Left renal pelvis (tissue), 4 donors: ENCODE data around the gene OXTR. TPM values are rescaled to one million over a fixed set of nuclear protein-coding genes. Genes with fewer than 3 reads are reported as not detected.

Source experiments
- DNase-seq, 4 donors: peaks; one replicate each; pipeline ENCODE4 v3.0.0-alpha.2; 2013; ENCODE audit warnings: low read depth in 4 of 4, low spot score in 3 of 4
- polyA plus RNA-seq, 4 donors: library from polyadenylated mRNA; unstranded; fragments of 120-200 nt; gene quantifications; one replicate each; pipeline ENCODE4 v1.2.1, GENCODE V29; 2013; ENCODE audit not compliant: insufficient read length in 4 of 4

Gene OXTR
- polyA plus RNA-seq, result 1 to 10 TPM in 1 of 4 donors, under 1 TPM in 3; 0.86 to 1.7 (median 0.94) TPM

DNA sequence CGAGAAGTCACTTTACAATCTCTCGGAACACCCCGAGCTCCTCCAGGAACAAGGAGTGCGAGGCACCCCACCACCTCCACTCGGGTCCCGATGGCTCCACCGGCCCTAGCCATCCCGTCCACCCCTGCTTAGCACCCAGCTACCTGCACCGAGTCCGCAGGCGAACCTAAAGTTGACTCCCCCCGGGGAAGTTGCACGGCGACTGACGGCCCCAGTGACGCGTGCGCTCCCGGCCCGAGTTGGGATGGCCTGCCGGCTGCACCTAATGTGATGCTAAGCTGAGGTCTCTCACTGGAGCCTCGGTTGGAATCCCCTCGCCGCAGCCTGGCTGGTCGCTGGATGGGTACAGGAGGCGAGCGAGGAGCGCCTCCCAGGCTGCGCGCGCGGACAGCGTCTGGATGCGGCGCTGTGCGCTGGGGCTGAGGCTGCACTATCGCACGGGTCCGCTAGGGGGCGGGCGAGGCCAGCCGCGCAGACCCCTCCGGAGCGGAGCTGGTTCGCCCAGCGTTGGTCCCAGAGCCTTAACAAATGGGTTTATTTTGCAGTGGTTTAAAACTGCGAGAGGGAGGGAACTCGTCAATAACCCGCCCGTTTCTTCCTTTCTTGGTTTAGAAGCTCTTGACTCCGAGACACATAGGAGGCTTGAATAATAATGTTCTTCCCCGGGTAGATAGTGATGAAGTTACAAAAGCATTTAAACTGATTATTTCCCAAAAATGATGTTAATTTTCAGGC lies at the start of gene OXTR:
Gene OXTR, minus strand, starts transcription at position 526 of the 735 bp plus-strand sequence. CDS start 1,426 bp downstream, outside the sequence.
- DNase-seq, result no peak

DNA sequence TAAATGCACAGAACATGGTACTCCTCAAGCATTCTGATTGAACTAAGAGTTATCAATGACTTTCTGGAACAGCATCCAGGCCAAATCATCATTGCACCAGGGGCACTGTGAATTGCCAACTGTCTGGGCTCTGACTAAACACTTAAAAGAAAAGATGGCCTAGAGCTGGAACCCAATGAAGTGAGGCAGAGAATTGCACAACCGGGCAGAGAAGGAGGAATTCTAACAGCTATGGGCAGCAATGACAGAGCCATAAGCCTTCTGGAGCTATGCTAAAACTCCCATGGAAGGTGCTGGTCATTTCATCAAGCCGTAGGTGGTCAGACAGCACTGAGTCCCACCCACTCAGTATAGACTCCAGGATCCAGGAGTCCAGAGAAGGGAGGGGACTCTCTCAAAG lies 48.1 kb upstream of the OXTR start:
- DNase-seq, result no peak

DNA sequence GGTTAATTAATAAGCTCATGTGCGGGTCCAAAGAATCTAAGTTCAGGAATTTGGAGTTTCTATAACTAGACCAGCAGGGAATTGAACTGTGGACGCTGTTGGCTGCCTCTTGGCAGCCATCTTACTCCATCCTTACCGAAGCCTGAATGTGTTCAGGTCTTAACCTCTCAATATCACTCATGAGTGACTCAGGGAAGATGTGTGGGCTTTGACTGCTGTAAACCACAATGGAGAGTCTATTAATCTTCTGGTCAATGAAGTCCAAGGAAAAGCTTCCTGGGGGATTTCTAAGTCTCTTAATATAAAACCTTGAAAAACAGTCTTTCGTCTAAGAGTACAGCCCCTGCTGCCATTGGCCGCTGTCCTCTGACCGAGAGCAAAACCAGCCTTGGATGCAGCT lies 46.7 kb upstream of the OXTR start:
- no peak for DNase-seq

DNA sequence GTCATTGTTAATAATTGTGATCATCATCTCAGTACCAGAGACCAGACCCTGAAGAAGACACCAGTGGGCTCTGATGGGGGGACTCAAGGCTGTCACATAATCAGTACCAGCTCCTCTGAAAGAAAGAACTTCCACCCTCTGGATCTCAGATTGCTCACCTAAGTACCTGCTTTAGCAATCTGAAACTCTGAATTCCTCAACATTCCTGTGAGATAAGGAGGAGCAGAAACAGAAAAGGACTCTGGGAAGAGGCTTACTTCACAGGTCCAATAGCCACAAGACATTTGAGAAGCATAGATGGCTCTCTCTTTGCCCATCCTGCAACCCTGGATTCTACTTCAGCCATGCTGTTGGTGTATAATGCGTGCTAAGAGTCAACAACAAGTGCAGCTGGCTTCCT lies 44.0 kb upstream of the OXTR start:
- no peak for DNase-seq

DNA sequence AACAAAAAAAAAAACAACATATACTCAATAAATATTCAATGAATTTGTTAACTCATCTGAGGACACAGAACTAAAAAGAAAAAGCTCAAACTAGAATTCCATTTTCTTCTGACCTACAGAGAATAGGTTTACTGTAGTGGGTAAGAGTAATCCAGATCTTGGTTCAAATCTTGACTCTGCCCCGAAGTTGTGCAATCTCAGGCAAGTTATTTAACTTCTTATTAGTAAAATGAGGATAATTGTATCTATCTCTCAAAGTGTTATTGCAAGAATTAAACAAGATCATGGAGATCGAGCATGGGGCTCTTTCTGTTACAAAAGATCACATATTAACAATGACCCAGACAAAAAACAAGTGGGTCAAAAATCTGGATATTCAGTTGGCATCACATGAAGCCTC lies 41.1 kb upstream of the OXTR start:
- DNase-seq, result no peak

DNA sequence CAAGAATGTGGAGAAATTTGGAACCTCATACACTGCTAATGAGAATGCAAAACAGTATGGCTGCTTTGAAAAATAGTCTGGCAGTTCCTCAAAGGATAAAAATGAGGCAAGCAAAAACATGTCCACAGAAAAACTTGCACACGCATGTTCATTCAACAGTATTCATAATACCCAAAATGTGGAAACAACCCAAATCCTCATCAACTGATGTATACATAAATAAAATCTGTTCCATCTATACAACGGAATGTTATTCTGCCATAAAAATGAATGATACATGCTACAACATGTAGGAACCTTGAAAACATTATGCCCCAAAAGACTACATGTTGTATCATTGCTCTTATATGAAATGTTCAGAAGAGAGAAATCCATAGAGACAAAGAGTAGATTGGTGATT lies 36.4 kb upstream of the OXTR start:
- DNase-seq, result no peak

DNA sequence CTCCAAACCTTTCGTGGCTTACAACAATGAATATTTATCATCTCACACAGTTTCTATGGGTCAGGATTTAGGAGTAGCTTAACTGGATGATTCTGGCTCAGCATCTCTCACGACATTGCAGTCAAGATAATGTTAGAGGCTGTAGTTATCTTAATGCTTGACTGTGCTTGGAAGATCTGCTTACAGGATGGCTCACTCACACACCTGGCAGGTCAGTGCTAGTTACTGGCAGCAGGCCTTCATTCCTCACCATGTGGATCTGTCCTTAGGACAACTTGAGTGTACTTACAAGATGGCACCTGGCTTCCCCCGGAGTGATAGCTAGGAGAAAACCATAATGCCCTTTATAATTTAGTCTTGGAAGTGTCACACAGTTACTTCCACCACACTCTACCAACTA lies 32.8 kb upstream of the OXTR start:
- no peak for DNase-seq

DNA sequence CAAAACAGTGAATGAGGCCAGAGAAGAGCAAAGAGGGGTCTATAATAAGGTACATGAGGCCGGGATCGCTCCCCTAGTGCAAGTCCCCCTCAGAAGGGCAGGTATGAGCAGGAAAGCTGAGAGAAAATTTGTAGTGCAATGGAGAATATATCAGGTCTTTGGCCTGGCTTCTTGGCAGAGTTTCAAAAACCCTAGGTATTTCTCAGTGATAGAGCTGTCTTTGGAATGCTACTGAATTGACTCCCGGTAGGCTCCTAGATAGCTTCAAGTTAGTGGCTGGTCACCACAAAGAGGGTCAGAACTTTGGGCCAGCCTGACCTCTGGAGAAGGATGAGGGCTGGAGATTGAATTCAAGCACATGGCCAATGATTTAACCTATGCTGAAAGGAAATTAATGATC lies 30.6 kb upstream of the OXTR start:
- DNase-seq, result no peak

DNA sequence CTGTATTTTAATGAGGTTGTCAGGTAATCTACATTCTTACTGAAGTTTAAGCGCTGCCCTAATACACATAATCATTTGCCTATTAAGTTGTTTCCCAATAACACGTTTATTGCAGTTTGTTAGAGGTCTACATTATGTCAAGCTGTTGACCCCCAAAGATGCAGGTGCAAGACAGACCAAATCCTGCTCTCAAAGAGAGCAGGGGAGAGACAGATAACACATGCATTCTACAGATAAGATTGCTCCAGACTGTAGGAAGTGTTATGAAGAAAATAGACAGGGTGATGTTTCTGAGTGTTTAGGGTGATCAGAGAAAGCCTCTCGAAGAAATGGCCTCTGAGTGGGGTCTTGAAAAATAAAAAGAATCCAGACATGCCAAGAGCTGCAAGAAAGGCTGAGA lies 24.8 kb upstream of the OXTR start:
- no peak for DNase-seq

DNA sequence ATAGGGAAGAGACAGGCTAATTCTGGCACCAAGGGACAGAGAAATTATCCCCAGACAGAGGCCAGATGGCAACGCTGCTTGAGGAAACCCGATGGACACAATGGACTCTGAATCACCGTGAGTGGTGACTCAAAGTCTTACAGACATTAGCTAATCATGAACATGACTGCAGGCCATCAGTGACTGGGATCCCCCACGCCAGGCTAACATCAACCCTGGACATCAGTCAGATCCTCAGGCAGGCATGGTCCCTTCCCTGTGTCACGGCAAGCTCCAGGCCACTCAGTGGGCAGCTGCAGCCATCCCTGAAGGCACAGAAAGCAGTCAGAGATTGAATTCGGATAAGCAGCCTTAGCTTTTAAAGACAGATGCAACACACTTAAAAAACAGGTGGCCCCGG lies 23.8 kb upstream of the OXTR start:
- DNase-seq, result no peak

DNA sequence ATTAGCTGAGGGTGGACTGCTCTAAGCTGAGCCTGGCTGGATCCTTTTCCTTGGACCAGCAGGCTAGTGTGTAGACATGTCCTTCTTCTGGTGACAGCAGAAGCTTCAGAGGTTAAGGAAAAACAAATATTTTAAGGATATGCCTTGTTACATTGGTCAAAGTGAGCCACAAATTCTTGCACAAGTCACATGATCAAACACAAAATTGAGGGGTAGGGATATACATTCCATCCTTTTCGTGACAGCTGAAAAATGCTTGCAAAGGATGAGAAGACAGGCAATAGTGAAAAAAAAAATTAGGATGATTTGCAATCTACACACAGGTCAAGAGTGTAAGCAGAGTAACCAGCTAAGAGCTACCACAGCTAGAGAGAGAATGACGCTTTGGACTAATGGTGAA lies 21.1 kb upstream of the OXTR start:
- no peak for DNase-seq

DNA sequence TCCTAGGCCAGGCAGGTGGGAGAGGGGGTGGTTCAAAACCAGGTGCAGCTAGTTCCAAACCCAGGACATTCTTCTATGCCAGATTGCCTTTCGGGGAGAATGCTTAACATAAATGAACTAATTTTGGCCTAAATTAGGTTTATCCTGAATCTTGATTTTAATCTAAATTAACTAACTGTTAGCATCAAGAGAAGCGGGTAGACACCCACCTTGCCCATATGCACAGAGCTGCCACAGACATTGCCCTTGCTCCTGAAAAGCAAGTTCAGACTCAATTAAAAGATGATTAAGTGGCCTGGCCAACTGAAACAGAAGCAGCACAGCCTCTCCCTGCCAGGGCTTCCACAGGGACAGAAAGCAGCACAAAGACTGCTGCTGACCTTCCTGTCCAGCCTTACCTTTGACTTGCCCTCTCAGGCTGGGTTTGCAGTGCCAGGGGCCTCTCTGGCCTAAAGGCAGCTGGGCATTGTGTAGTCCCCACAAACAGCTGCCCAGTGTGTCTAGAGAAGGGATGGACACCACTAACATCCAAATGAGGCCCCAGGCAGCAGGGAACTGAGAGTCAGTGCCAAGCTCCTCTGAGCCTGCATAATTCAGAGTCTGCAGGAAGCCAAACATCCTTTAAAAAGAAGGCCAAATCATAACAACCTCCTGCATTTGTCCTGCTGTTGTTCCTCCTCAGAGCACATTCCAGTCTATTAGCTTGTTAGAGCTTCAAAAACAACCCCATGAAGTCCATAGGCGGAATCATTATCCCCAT lies 15.4 kb upstream of the OXTR start:
- DNase-seq, result no peak

DNA sequence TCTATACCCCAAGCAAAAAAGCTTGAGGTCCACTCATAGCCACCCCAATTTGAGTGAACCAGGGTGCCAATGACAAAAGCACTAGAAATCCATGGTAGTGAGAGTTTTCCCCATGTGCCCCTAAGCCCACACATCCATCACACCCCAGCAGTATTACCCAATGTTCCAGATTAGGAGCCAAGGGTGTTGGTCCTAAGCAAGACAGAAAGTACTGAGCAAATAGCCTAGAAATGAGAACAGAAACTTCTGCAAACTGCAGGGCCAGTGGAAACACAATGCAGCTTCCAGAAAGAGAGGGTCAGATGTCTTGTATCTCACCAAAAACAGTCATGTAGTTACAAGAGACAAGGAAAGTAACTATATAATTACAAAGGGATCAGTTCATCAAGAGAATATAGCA lies 10.9 kb upstream of the OXTR start:
- DNase-seq, result no peak

DNA sequence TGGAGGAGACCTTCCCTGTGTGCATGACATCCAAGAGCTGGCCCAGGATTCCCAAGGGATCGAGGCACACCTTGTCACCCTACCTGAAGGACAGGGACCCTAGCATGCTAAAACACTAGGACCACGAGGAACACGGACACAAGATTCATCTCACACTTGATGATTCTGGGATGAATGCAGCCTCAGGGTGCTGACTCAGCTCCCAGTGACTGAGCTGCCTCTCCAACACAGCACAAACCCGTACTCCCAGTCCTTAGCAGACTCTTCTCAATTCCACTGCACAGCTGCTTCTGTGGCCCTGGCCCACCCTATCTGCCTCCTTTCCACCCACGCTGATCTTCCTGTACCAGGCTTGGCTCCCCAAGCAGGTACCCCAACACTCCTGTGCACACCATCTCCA lies 9.1 kb upstream of the OXTR start:
- no peak for DNase-seq

DNA sequence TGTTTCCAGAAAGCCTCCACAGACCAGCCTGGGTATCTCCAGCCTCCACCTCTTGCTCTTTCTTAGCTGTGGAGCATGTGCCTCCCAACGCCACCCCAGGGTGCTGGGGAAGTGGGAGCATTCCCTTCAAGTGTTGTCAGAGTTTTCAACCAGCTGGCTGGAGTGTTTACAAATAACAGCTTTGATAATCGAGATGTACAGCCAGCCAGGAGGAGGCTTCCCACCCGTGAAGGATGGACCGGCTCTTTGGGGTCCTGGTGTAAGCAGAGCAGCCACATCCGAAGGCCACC lies 8.5 kb upstream of the OXTR start:
- DNase-seq, result no peak

DNA sequence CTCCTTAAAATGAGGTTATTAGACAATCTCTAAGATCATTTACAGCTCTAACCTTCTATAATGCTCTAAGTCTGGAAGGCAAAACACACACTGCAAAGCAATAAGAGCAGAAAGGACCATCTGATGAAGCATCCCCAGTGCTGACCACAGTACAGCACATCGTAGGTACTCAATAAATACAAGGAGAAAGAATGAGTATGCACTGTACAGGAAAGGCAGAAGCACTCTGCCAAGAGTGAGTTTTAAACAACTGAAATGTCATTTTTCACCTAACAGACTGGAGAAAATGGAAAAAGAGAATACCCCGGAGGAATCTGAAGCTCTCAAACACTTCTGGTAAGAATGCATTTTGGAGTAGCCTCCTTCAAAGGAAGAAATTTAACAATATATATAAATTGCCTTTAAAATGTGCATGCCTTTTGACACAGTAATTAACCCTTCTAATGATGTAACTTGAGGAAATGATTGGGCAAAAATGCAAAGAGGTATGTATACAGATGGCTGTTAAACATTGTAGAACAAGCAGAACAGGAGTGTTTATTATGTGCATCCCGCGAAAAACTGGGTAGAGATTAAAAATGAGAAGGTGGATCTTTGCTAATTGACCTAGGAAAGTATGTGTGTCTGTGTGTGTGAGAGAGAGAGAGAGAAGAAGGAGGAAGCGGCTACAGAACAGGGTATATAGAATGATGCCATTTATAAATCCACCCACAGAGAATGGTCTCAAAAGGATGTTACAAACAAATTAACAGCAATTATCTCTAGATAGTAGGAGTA lies 8.0 kb upstream of the OXTR start:
- DNase-seq, result no peak

DNA sequence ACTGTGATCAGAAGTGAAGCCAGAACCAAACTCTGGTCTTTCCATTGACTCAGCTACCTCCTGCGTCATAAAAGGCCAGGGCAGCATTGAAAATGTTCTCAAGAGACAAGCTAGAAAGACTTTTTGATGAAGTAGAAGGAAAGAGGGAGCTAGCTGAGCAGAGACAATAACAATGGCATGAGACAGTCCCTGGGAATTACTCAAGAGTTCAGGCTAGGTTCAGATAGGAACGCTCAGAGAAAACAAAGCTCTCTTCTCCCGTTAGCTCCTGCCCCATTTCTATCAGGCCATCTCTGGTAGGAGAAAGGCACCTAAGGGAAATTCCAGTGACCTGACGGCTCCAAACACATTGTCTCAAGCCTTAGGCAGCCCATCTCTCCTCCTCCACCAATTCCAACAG lies 7.0 kb upstream of the OXTR start:
- DNase-seq, result no peak

DNA sequence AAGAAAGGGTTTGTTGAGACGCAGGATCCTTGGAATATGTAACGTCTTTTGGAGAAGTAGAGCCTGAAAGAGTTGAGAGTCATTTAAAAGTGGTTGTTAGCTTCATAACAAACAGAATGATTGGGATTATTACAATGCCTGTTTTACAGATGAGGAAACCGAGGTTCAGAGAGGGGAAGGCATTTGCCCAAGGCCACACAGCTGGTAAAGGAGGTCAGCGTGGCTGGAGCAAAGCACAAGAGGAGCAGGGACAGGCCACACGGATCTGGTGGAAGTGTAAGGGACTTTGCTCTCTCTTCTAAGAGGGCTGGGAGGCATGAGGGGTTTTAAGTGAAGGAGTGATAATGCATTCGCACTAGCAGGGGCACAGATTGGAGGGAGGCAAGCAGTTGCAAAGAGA lies 6.2 kb upstream of the OXTR start:
- DNase-seq, result no peak

DNA sequence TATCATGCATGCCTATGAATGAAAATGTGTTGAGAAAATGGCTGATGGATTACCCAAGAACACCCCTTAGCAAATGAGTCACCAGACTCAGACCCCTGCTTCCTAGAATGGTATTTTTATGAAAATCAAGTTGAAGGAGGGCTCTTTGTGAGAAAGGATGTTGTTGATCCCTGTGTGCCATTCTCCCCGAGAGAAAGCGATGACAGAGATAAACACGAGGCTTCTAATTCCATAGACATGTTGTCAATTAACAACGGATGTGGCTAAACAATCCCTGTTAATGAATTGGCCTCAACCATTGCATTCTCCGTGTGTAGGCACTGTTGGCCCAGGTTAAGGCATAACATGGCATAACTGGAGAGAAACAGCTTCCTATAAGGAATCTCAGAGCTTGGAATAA lies 5.8 kb upstream of the OXTR start:
- no peak for DNase-seq

DNA sequence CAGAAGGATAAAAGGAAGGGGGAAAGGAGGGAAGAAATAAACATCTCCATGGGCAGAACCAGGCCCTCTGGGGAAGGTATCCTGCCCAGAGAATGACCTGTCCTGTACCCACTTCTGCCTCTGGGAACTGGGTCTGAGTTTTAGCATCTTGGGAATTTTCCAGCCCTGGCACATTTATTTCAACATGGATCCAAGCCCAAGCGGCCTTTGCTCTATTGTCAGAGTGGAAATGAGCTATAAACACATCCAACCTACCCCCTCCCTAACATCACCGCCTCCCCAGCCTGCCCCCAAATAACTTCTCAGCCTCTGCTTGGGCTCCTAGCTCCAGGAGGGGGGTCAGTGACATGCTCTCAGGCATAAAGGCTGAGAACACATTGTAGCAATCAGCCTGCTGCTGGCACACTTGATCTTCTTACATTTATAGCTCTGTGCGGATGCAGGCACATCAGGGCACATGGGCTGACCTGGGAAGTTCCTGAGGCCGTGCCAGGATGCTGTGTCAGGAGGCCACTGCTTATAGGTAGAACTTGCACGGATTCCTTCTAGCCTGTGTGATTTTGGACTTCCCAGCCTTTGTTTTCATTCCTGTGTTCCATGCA lies 4.6 kb upstream of the OXTR start:
- no peak for DNase-seq

DNA sequence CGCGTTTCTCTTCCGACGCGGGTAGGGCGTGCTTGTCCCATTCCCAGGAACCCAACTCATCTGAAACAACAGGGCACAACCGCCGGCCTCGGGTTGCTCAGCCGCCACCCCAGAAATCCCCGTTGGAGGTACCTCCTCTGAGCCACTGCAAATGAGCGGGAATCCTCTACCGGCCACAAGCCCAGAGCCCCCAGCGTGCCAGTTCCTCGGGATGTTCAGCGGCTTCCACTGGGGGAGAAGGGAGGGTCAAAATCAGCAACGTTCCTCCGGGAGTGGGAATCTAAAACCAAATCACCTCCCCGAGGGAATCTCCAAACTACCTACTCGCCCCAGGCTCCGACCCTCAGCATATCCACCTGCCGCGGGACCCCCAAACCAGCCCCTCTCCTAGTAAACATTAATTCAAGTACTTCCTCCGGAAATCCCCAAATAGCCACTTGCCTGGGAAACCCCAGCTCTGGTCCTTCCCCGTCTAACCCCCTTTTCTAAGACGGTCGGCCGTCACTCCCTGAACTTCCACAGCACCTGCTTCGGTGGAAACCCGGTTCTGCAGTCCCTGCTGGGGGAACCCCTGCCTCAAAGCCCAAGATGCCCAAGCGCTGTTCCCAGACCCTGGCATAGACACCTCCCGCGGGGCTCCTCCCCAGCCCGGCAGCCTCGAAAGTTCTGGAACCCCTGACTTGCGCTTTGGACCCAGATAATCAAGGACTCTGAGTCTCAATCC lies 887 bp downstream of the OXTR start:
- no peak for DNase-seq
